Measurements from ENCODE around the gene IFRD2.

IFRD2 gene

GRCh38 chr3:50333744-50334328 lies 41.6 kb upstream of the IFRD2 start:
- Histone ChIP-seq H3F3A (ENCODE audit: low read depth) (peaks cover 8% of the 10 kb centered on the region; the same call in 1 of the 2 replicates), H3K4me1 (ENCODE audit: insufficient read depth, low read length, poor library complexity, severe bottlenecking) (peaks cover 28% of the 10 kb centered on the region), H3K79me2 (ENCODE audit: insufficient read depth, low read length) (peaks cover 86% of the 10 kb centered on the region), H3K4me2 (ENCODE audit: low read depth, low read length, poor library complexity, severe bottlenecking) (peak overlapping the region; percentile 99), H3K9me3 (ENCODE audit: insufficient read depth, low read depth, low read length) (no peaks in the 10 kb centered on the region), H4K20me1 (ENCODE audit: insufficient read depth, low read length, poor library complexity, severe bottlenecking) (peaks cover 78% of the 10 kb centered on the region), H2AFZ (ENCODE audit: low read length) (no peak overlapping the region), H3K4me3 (ENCODE audit: low read length, poor library complexity, severe bottlenecking) (peak overlapping the region; percentile 97), H3K9me2 (replicated peaks; ENCODE audit: low read depth, low read length) (no peaks in the 10 kb centered on the region), H3K9ac (ENCODE audit: low read depth, low read length, poor library complexity, severe bottlenecking) (peak overlapping the region; percentile 98), H3K27me3 (ENCODE audit: insufficient read depth, low read length, poor library complexity, severe bottlenecking) (peaks cover 4% of the 10 kb centered on the region), H3K36me3 (ENCODE audit: insufficient read depth, low read length) (peaks cover 46% of the 10 kb centered on the region)
- TF ChIP-seq CTCF (conservative IDR thresholded peaks at IDR 0.05; ENCODE audit: low read length) (no peak), EZH2phosphoT487 (IDR thresholded peaks at IDR 0.05; ENCODE audit: borderline replicate concordance) (no peak)

GRCh38 chr3:50331364-50331907 lies 39.2 kb upstream of the IFRD2 start:
- no peak overlapping the region for H2AFZ ChIP-seq (ENCODE audit: low read length)
- TF ChIP-seq CTCF (conservative IDR thresholded peaks at IDR 0.05; ENCODE audit: low read length) (no peak), EZH2phosphoT487 (IDR thresholded peaks at IDR 0.05; ENCODE audit: borderline replicate concordance) (no peak)
- peaks cover 34% of the 10 kb centered on the region for H3K4me1 ChIP-seq (ENCODE audit: insufficient read depth, low read length, poor library complexity, severe bottlenecking)
- H3K36me3 ChIP-seq (ENCODE audit: insufficient read depth, low read length) = peaks cover 46% of the 10 kb centered on the region
- no peak overlapping the region for H3K9ac ChIP-seq (ENCODE audit: low read depth, low read length, poor library complexity, severe bottlenecking)
- no peaks in the 10 kb centered on the region for H3K9me2 ChIP-seq (replicated peaks; ENCODE audit: low read depth, low read length)
- H3F3A ChIP-seq (ENCODE audit: low read depth) = peaks cover 9% of the 10 kb centered on the region
- no peaks in the 10 kb centered on the region for H3K9me3 ChIP-seq (ENCODE audit: insufficient read depth, low read depth, low read length)
- no peak overlapping the region for H3K4me3 ChIP-seq (ENCODE audit: low read length, poor library complexity, severe bottlenecking)
- H3K27me3 ChIP-seq (ENCODE audit: insufficient read depth, low read length, poor library complexity, severe bottlenecking) = no peaks in the 10 kb centered on the region
- H4K20me1 ChIP-seq (ENCODE audit: insufficient read depth, low read length, poor library complexity, severe bottlenecking) = peaks cover 83% of the 10 kb centered on the region
- peaks cover 81% of the 10 kb centered on the region for H3K79me2 ChIP-seq (ENCODE audit: insufficient read depth, low read length)
- no peak overlapping the region for H3K4me2 ChIP-seq (ENCODE audit: low read depth, low read length, poor library complexity, severe bottlenecking)

DNA sequence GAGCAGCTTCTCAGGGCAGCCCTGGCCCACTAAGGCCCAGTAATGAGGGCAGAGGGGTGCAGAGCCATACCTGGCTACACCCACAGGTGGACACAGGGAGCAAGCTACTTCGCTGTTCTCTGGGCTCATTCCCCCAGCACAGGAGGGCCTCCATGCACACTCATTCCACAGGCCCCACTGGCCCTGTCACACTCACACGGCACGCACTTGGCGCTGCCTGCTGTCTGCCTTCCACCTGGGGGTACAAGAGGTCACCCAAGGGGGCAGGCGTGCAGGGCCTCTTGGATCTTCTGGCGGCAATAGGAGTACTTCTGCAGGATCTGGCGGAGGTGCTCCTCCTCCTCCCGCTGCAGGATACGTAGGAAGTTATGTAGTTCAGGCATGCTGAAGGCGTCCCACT lies 38.1 kb upstream of the IFRD2 start:
- Histone ChIP-seq H3K4me3 (ENCODE audit: low read length, poor library complexity, severe bottlenecking) (no peak overlapping the region), H3K79me2 (ENCODE audit: insufficient read depth, low read length) (peaks cover 73% of the 10 kb centered on the region), H3K9ac (ENCODE audit: low read depth, low read length, poor library complexity, severe bottlenecking) (no peak overlapping the region), H3K9me2 (replicated peaks; ENCODE audit: low read depth, low read length) (no peaks in the 10 kb centered on the region), H3K27me3 (ENCODE audit: insufficient read depth, low read length, poor library complexity, severe bottlenecking) (no peaks in the 10 kb centered on the region), H3F3A (ENCODE audit: low read depth) (peaks cover 9% of the 10 kb centered on the region), H3K9me3 (ENCODE audit: insufficient read depth, low read depth, low read length) (no peaks in the 10 kb centered on the region), H2AFZ (ENCODE audit: low read length) (no peak overlapping the region), H3K36me3 (ENCODE audit: insufficient read depth, low read length) (peaks cover 46% of the 10 kb centered on the region), H4K20me1 (ENCODE audit: insufficient read depth, low read length, poor library complexity, severe bottlenecking) (peaks cover 72% of the 10 kb centered on the region), H3K4me1 (ENCODE audit: insufficient read depth, low read length, poor library complexity, severe bottlenecking) (peaks cover 25% of the 10 kb centered on the region), H3K4me2 (ENCODE audit: low read depth, low read length, poor library complexity, severe bottlenecking) (no peak overlapping the region)
- TF ChIP-seq EZH2phosphoT487 (IDR thresholded peaks at IDR 0.05; ENCODE audit: borderline replicate concordance) = no peak

Data from Loucy (cell line).